Measurements from ENCODE around the gene HOXD9.

HOXD9 gene

GRCh38 chr2:176165370-176166050, 43.0 kb downstream of the HOXD9 start:
- no peak for DNase-seq (ENCODE audit: low read depth in 2 of 2)

- DNase-seq (ENCODE audit: low read depth in 2 of 2): no peak
These were observed 43.8 kb downstream of the HOXD9 start for GRCh38 chr2:176166272-176166671.

GRCh38 chr2:176167398-176167797, 44.9 kb downstream of the HOXD9 start:
- no peak for DNase-seq (ENCODE audit: low read depth in 2 of 2)

- DNase-seq (ENCODE audit: low read depth in 2 of 2): no peak
These were observed 46.7 kb downstream of the HOXD9 start for GRCh38 chr2:176169181-176169580.

GRCh38 chr2:176169711-176170110, 47.2 kb downstream of the HOXD9 start:
- no peak for DNase-seq (ENCODE audit: low read depth in 2 of 2)

- no peak for DNase-seq (ENCODE audit: low read depth in 2 of 2)
These were observed 48.2 kb downstream of the HOXD9 start for GRCh38 chr2:176170602-176171305.

- DNase-seq (ENCODE audit: low read depth in 2 of 2): no peak
These were observed 49.0 kb downstream of the HOXD9 start for GRCh38 chr2:176171351-176172006.

- no peak for DNase-seq (ENCODE audit: low read depth in 2 of 2)
These were observed 49.7 kb downstream of the HOXD9 start for GRCh38 chr2:176172007-176172894.

- DNase-seq (ENCODE audit: low read depth in 2 of 2): no peak
These were observed 50.5 kb downstream of the HOXD9 start for GRCh38 chr2:176172895-176173566.

- no peak for DNase-seq (ENCODE audit: low read depth in 2 of 2)
These were observed 51.3 kb downstream of the HOXD9 start for GRCh38 chr2:176173567-176174381.

GRCh38 chr2:176174382-176174823, 51.9 kb downstream of the HOXD9 start:
- DNase-seq (ENCODE audit: low read depth in 2 of 2): no peak

All from activated CD8-positive, alpha-beta memory T cell treated with anti-CD3 and anti-CD28 coated beads for 4 hours (primary cell).